GM19397 (cell line): ENCODE data around the gene GCNT4.
"Not testable (repeated sequence)": the region's sequence is repeated elsewhere in the genome, so short reads cannot be mapped to it uniquely, and the experiment has no call there.

Experiments
- ATAC-seq: cut with Tn5 transposase; IDR thresholded peaks from one replicate; pipeline ENCODE4 v1.9.1; 2021; ENCODE audit warnings: mild to moderate bottlenecking, moderate library complexity; ENCODE audit not compliant: unreplicated experiment

The GCNT4 gene

GRCh38 chr5:75052192-75053053 lies at the start of gene GCNT4:
TSS of gene GCNT4 (minus strand) at chr5:75052558. CDS start at chr5:75030037, 22,521 bp downstream.
- ATAC-seq, result no peak

GRCh38 chr5:75095956-75096355 lies 43.6 kb upstream of the GCNT4 start:
- not testable (repeated sequence) for ATAC-seq

GRCh38 chr5:75091597-75091996 lies 39.2 kb upstream of the GCNT4 start:
- no peak for ATAC-seq

- ATAC-seq, result no peak
Measured at GRCh38 chr5:75089662-75090061, 37.3 kb upstream of the GCNT4 start.

- ATAC-seq, result no peak
Measured at GRCh38 chr5:75089137-75089536, 36.8 kb upstream of the GCNT4 start.

- ATAC-seq, result no peak
Measured at GRCh38 chr5:75088648-75089047, 36.3 kb upstream of the GCNT4 start.

GRCh38 chr5:75081510-75081909 lies 29.2 kb upstream of the GCNT4 start:
- ATAC-seq, result no peak

GRCh38 chr5:75079346-75079745 lies 27.0 kb upstream of the GCNT4 start:
- not testable (repeated sequence) for ATAC-seq

GRCh38 chr5:75078027-75078426 lies 25.7 kb upstream of the GCNT4 start:
- ATAC-seq, result no peak

- ATAC-seq, result no peak
Measured at GRCh38 chr5:75072061-75072460, 19.7 kb upstream of the GCNT4 start.

- ATAC-seq, result no peak
Measured at GRCh38 chr5:75071100-75071499, 18.7 kb upstream of the GCNT4 start.

GRCh38 chr5:75067434-75067833 lies 15.1 kb upstream of the GCNT4 start:
- ATAC-seq, result no peak

GRCh38 chr5:75062925-75063531 lies 10.7 kb upstream of the GCNT4 start:
- no peak for ATAC-seq

GRCh38 chr5:75059912-75060545 lies 7.7 kb upstream of the GCNT4 start:
- ATAC-seq, result no peak

- no peak for ATAC-seq
Measured at GRCh38 chr5:75058986-75059535, 6.7 kb upstream of the GCNT4 start.

- ATAC-seq, result no peak
Measured at GRCh38 chr5:75057561-75057960, 5.2 kb upstream of the GCNT4 start.

- ATAC-seq, result no peak
Measured at GRCh38 chr5:75055727-75056144, 3.4 kb upstream of the GCNT4 start.

GRCh38 chr5:75054134-75054930 lies 2.0 kb upstream of the GCNT4 start:
- ATAC-seq, result no peak

- no peak for ATAC-seq
Measured at GRCh38 chr5:75053304-75054133, 1.2 kb upstream of the GCNT4 start.

GRCh38 chr5:75053054-75053303 lies 621 bp upstream of the GCNT4 start:
- ATAC-seq, result no peak
